Naive B cell (primary cell): ENCODE measurements around the gene STK38. TPM values are rescaled to one million over a fixed set of nuclear protein-coding genes. Genes with fewer than 3 reads are reported as not detected.
A peak's percentile ranks its signal among the peaks of the same experiment; 100 is the strongest.
"Not testable (repeated sequence)": the region's sequence is repeated elsewhere in the genome, so short reads cannot be mapped to it uniquely, and the experiment has no call there.

ENCODE experiments used
- ATAC-seq, 2 donors: fragments of 150-1000 bp; cut with Tn5 transposase; 2 replicates each; pipeline ENCODE4 v1.10.0; 2021; ENCODE audit warnings: low read depth in 2 of 2, mild to moderate bottlenecking in 2 of 2, moderate library complexity in 2 of 2
- DNase-seq: peaks from one replicate; pipeline ENCODE4 v3.0.0; 2022
- H3K27ac Mint-ChIP-seq, 6 donors: one replicate each; pipeline ENCODE4 v1.8.0; 2020 to 2022; ENCODE audit warnings: mild to moderate bottlenecking in 6 of 6, mixed read lengths in 6 of 6, moderate library complexity in 5 of 6, inconsistent platforms in 2 of 6
- H3K27me3 Mint-ChIP-seq, 3 donors: one replicate each; pipeline ENCODE4 v1.8.0; 2021 to 2022; ENCODE audit warnings: mixed read lengths in 3 of 3, mild to moderate bottlenecking in 1 of 3
- H3K36me3 Mint-ChIP-seq, 2 donors: one replicate each; pipeline ENCODE4 v1.8.0; 2020 to 2022; ENCODE audit warnings: mixed read lengths in 2 of 2, inconsistent platforms in 1 of 2, mild to moderate bottlenecking in 1 of 2
- H3K4me1 Mint-ChIP-seq, 3 donors: one replicate each; pipeline ENCODE4 v1.8.0; 2020 to 2022; ENCODE audit warnings: mixed read lengths in 3 of 3, inconsistent platforms in 1 of 3, mild to moderate bottlenecking in 1 of 3, moderate library complexity in 1 of 3
- H3K4me3 Mint-ChIP-seq, 8 donors: one replicate each; pipeline ENCODE4 v1.8.0; 2020 to 2022; ENCODE audit warnings: mild to moderate bottlenecking in 8 of 8, mixed read lengths in 8 of 8, moderate library complexity in 8 of 8, inconsistent platforms in 2 of 8
- H3K9me3 Mint-ChIP-seq, 7 donors: one replicate each; pipeline ENCODE4 v1.8.0; 2020 to 2022; ENCODE audit warnings: mixed read lengths in 7 of 7, mild to moderate bottlenecking in 5 of 7, inconsistent platforms in 2 of 7, moderate library complexity in 1 of 7
- polyA plus RNA-seq, 6 donors: library from polyadenylated mRNA; unstranded; fragments of 300-500 nt; fragmentation: Illumina TruSeq; gene quantifications; one replicate each; pipeline ENCODE4 v1.2.3, GENCODE V29; 2021; ENCODE audit warnings: low read depth in 6 of 6

STK38 gene
- polyA plus RNA-seq, 6 donors from 2014 or later: 16.8 to 57.7 (median 36.3) TPM

GRCh38 chr6:36449173-36449572, 98.1 kb downstream of the STK38 start:
- Mint-ChIP-seq H3K27ac (peak overlapping the region in 2 of 6 donors; percentile 11 to 76), H3K4me1 (peaks cover 18 to 60% (median 34%) of the 10 kb centered on the region in 3 donors)
- H3K27me3 Mint-ChIP-seq, H3K36me3 Mint-ChIP-seq, H3K4me3 Mint-ChIP-seq, DNase-seq, H3K9me3 Mint-ChIP-seq, ATAC-seq: not testable (repeated sequence)

DNA sequence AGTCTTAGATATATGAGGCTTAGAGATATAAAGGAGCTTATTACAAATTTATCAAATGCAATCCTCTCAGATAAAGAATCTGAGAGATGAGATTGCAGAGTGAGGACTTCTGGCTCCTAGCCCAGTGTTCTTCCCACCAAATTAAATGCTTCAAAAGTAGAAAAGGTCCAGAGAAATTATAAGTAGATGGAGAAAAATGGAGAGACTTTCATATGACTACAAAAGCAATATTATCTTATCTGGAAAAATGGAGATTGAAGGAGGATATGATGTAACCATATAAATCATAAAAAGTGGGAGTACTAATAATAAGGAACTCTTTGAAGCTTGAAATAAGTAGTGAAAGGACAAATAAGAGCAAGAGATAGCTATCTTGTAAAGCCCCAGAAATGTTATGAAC, 101.7 kb downstream of the STK38 start:
- ATAC-seq (no peak), DNase-seq (no peak)
- Mint-ChIP-seq H3K9me3 (peaks cover 0 to 5% (median 0%) of the 10 kb centered on the region in 7 donors), H3K4me1 (peaks cover 25 to 66% (median 48%) of the 10 kb centered on the region in 3 donors), H3K4me3 (peak overlapping the region in 4 of 8 donors; percentile 30 to 99 (median 75)), H3K27me3 (no peaks in the 10 kb centered on the region), H3K36me3 (peaks cover 0 to 7% of the 10 kb centered on the region in 2 donors), H3K27ac (peak overlapping the region in 3 of 6 donors; percentile 17 to 80 (median 37))

- peak overlapping the region; percentile 91 to 99 (median 98) for H3K4me3 Mint-ChIP-seq
- DNase-seq: no peak
- peaks cover 0 to 4% (median 0%) of the 10 kb centered on the region in 7 donors for H3K9me3 Mint-ChIP-seq
- H3K4me1 Mint-ChIP-seq: peaks cover 22 to 56% (median 44%) of the 10 kb centered on the region in 3 donors
- H3K36me3 Mint-ChIP-seq: peaks cover 0 to 7% of the 10 kb centered on the region in 2 donors
- H3K27ac Mint-ChIP-seq: peak overlapping the region in 5 of 6 donors; percentile 19 to 95 (median 89)
- H3K27me3 Mint-ChIP-seq: no peaks in the 10 kb centered on the region
- ATAC-seq: no peak
Observed at GRCh38 chr6:36444470-36444869, 102.8 kb downstream of the STK38 start.

Other genes starting within 250 kb of the STK38 start
- gene BNIP5, start 210.6 kb downstream of the STK38 start, polyA plus RNA-seq: not detected
- not detected for gene ETV7, start 159.8 kb downstream of the STK38 start, polyA plus RNA-seq
- gene PXT1, start 104.6 kb downstream of the STK38 start, polyA plus RNA-seq: not detected
- gene KCTD20, start 104.5 kb downstream of the STK38 start, polyA plus RNA-seq: 10 to 100 TPM; 44.3 to 57.7 (median 52.0) TPM
- gene SRSF3, start 46.9 kb upstream of the STK38 start, polyA plus RNA-seq: 100 to 1,000 TPM; 246 to 396 (median 285) TPM
- 10 to 100 TPM; 22.9 to 89.9 (median 48.2) TPM for gene CDKN1A, start 131.2 kb upstream of the STK38 start, polyA plus RNA-seq
- not detected for gene RAB44, start 150.3 kb upstream of the STK38 start, polyA plus RNA-seq